ENCODE measurements around the gene PYGO2.
"Not testable (repeated sequence)": the region's sequence is repeated elsewhere in the genome, so short reads cannot be mapped to it uniquely, and the experiment has no call there.

PYGO2 gene

DNA sequence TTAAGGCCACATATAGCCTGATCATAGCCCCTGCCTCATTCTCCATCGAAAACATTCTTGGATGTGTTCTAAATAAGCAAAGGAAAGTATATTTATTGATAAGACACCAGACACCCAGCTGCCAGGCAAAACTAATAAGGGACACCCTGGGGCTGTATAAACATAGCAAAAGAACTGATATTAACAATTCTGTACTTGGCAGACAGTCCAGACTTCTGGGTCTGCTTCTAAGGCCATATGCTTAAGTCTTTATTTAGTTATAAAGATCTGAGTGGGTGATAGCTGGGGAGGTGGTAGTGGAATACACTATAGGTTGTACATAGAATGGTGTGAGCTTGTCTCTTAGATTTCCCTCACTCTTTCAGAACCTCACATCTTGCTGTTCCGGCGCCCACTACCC lies 16.8 kb upstream of the PYGO2 start:
- DNase-seq, result no peak

DNA sequence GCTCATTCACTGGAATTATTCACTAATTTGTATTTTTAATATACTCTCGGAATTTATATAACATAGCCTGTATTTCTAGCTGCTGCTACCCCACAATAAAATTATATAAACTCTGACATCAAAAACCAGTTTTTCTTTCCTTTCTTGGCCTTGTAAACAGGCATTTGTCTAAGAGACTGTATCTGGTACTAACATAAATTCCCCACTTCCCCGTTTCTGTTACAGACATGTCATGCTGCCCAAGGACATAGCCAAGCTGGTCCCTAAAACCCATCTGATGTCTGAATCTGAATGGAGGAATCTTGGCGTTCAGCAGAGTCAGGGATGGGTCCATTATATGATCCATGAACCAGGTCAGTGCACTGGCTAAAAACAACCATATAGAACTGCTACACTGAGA lies 16.2 kb upstream of the PYGO2 start:
- not testable (repeated sequence) for DNase-seq

DNA sequence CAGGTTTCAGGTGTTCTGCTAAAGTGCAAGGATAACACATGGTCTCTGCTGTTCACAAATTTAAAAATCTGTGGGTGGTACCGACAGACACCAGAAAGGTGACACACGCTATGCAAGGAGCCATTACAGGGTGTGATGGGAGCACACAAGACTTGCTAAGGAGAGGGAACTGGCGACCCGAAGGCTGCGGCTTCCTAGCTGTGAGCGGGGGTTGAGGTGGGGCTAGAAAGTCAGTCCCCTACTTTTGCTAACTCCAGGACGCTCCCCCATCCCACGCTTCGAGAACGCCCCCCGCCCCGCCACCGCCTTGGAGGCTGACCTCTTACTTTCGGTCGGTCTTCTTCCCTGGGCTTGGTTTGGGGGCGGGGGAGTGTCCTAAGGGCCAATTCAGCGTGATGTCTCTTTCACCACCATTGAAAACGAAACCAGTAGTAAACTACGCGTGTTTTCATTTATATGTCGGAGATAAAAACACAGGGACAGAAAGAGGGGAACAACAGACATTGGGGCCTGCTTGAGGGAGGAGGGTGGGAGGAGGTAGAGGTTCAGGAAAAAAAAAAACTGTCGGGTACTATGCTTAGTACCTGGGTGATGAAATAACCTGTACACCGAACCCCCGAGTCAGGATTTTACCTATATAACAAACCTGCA lies 14.0 kb upstream of the PYGO2 start:
- DNase-seq, result no peak

DNA sequence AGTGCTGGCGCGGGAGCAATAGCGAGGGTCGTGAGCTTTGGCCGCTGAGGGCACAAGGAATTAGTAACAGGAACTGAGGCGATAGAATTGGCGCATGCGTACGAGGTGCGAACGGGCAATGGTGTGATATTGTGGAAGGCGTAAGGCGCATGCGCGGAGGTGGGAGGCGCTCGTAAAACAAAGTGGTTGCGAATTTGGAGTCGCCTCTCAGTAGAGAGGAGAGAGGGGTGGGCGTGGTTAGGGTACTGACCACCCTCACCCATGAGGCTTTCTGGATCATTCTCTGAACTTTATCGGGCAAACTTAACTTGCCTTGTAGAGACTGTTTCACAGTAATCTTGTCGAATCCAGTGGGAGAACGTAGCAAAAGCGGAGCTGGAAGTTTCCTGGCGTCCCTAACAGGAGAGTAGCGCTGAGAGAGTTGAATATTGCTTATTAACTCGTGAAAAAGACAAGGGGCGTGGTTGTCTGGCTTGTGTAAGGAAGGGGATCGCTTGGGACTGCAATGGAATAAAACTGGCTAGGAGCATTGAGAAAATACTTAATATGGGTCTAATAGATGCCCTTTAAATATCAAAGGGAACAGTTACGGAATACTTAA lies 13.3 kb upstream of the PYGO2 start:
- DNase-seq, result peak; percentile 92

DNA sequence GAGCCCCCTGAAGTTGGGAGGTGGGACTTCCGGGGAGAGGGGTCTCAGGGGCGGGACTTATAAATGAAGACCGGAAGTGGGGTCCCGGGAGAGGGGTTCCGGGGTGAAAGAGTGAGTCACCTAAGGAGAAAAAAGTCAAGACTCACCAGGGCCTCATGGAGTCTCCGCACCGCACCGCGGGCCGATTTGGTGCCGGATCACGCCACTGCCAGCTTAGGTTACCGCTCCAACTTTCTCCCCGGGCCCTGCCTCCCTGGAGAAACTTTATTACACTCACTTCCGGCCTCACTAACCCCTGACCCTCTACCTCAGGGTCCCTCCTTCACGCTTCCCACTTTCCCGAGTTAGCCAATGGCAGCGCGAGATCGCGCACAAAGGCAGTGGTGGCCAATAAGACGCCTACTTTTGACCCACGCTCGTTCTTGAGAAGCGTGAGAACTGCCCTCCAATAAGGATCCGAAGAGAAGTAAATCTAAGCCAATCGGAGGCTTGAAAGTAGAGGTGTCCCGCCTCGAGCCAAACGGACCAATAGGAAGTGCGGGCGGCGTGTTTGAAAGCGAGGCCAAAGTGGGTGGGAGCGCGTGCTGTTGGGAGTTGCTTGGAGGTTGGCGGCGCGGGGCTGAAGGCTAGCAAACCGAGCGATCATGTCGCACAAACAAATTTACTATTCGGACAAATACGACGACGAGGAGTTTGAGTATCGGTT lies 12.7 kb upstream of the PYGO2 start, which contains the start of gene CKS1B:
TSS of gene CKS1B (plus strand) at position 580 of the 706 bp plus-strand sequence. CDS start at position 645, 65 bp downstream.
- peak; percentile 95 for DNase-seq

DNA sequence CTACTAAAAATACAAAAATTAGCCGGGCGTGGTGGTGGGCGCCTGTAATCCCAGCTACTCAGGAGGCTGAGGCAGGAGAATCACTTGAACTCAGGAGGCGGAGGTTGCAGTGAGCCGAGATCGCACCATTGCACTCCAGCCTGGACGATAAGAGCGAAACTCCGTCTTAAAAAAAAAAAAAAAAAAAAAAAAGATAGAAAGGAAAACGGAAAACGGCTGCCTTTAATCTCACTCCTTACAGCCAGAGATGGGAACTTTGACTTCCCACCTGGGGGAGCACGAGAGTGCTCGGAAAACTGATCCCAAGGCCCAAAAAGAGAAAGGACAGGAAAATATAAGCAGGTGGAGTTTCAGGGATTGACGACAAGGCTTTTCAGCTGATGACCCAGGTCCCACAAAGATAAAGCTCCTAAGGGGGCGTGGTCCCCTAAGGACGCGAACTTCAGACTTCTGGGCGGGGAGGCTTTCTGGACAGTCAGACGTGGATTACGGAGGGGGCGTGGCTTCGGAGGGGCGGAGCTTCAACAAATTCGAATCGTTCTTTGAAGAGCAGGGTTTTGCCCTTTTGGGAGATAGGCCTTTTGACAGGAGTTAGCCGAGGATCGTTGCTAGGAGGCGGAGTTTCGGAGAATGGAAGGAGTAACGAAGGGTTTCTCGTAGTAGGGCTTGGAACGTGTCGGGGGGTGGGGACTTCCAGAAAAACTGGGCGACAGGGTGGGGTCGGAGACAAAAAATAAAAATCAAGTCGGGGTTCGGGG lies 11.9 kb upstream of the PYGO2 start:
- peak; percentile 85 for DNase-seq

DNA sequence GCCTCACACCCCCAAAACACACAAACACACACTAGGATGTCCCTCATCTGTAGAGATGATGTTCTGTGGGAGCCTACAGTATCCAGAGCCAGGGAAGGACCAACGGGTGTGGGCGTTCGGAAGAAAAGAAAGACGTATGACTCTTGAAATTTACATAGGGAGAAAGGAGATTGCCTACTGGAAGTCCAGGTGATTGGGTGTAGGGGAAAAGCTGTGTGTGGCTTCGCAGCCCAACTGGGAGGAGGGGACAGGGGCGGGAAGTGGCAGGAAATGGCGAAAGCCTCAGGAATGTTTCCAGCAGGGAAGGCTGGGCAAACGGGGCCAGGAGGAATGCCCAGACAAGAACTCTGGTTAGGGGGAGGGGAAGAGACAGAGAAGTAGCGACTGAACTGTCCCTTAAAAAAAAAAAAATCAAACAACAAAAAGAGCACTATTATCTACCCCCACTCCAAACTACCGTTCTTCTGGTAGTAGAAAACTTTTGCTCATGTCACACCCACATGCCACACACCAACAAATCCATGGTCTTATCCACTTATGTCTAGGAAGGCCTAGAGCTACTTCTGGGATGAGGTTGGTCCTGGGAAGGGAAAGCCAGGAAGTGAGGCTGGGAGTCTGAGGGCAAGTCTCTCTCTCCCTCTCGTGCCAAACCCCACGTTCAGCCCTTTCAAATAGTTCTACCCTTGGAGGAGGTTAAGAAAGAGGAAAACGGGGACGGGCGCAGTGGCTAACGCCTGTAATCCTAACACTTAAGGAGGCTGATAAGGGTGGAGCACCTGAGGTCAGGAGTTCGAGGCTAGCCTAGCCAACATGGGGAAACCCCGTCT lies 11.1 kb upstream of the PYGO2 start:
- no peak for DNase-seq

DNA sequence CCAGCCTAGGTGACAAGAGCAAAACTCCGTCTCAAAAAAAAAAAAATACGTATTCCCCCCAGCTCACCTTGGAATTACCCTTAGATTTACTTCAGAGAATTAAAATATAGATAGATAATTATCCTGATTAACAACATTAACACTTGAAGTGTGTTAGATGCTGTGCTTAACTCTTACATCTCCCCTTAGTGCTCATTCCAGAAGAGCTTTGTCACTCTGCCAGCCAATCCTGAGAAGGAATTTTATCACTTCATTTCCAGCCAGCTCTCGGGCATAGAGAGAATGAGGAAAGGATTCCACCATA lies 10.6 kb upstream of the PYGO2 start:
- DNase-seq, result no peak

DNA sequence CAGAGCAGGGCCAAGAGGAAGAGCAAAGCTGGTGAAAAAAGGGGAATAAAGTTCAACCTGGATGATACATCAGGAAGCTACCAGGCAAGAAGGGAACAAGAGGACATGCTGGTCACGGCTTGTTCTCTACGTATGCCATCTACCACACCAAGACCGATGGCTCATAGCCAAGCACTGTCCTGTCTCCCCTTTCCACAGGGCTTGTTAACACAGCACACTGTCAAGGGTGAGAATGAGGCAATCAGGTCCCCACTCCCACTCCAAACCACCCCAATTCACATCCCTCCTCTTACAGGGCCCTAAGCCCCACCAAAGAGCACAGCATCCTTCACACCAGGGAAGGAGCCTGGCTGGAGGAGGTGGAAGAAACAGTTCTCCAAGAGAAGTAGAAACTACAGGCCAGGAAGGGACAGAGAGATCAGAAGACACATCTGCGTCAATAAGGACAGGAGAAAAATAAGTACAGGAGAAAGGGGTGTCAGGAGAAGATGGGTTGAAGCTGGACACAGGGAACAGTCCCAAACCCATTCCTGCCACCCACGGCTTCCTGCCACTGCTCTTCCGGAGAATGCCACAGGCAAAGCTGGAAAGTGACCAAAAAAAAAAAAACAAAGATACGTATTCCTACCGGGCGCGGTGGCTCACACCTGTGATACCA lies 9.9 kb upstream of the PYGO2 start:
- DNase-seq, result no peak

DNA sequence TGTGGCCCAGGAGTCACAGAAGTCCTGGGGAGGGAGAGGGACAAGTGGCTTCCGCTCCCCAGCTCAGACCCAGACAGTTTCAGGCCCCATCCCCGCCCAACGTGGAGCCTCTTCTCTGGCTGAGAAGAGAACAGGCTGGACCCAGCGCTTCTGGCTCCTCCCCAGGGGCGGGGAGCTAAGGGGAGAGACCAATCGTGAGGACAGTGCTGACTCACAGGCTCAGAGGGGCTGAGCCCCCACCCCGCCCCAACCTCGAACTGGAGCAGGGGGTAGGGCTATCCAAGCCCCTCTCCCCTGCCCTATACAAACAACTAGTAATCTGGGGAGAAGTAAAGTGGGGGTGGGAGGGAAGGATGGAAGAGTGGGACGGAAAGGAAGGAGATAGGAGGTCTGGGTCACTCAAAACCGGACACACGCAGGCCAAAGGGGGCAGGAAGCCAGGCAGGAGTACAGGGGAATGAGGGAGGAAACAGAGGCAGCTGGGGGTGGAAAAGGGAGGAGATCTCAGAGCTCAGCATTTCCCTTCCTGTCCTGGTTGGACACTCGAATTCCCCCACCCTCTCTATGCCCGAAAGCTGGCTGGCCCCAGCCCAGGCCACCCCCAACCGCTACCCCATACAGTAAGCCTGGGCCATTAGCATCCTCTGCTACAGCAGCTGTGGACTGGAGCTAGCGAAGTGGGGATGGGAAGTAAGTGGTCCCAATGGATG lies 9.2 kb upstream of the PYGO2 start, which contains the start of gene SHC1:
TSS of gene SHC1 (minus strand) at position 117 of the 710 bp plus-strand sequence. CDS start 221 bp downstream, outside the sequence.
- no peak for DNase-seq

DNA sequence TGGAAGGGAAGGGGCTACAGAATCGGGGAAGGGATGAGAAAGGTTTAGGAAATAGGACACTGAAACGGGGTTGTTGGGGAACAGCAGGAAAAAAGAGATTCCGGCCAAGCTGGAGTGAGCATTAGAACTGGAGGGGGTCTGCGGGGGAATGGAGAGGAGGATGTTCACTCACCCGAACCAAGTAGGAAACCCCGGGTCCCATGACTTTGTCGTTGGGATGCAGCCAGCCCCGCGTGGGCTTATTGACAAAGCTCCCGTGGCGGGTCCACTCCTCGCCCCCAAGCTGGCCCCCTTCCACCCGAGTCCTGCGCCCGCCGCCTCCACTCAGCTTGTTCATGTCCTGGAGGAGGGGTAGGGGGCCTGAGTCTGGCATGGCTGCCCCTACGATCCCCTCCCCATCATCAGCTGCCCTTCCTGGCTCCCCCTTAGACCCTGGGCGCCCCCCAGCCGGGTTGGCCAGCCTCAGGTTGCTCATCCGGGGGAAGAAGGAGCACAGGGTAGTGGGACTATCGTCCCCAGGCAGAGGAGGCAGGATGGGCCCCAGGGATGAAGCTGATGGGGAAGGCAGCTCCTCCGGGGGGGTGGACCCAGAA lies 8.4 kb upstream of the PYGO2 start:
- DNase-seq, result no peak

DNA sequence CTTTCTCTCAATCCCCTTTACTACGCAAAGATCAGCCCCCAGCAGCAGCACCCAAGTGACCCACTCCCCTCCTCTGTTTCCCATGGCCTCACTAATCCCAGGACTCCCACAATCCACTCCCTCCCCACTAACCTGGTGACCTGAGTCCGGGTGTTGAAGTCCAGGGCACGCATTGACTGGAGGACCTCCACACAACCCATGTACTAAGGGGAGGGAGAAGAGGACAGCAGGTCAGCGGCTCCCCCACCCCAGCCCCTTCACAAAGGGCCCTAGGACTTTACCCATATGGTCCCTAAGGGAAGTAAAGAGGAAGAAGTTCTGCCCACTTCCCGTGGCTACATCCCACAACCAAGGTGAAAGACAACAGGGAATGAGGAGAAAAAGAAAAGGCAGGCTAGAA lies 7.7 kb upstream of the PYGO2 start:
- DNase-seq, result no peak

DNA sequence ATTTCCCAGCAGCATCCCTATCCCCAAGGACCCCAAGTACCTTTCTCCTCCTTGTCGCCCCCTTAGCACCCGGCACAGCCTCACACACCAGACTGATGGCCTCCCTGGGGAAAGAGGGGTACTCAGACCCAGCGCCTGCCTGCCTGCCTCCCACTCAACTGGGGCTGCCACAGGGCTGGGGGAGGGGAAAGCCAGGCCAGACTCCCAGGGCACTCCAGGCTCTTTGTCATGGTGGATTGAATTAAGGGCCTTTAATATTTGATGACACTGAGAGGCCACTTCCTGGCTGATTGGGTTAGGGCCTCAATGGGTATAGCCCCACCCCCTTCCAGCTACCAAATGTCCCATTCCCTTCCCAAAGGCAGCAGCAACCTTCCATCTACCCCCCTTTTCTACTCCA lies 7.1 kb upstream of the PYGO2 start:
- no peak for DNase-seq

DNA sequence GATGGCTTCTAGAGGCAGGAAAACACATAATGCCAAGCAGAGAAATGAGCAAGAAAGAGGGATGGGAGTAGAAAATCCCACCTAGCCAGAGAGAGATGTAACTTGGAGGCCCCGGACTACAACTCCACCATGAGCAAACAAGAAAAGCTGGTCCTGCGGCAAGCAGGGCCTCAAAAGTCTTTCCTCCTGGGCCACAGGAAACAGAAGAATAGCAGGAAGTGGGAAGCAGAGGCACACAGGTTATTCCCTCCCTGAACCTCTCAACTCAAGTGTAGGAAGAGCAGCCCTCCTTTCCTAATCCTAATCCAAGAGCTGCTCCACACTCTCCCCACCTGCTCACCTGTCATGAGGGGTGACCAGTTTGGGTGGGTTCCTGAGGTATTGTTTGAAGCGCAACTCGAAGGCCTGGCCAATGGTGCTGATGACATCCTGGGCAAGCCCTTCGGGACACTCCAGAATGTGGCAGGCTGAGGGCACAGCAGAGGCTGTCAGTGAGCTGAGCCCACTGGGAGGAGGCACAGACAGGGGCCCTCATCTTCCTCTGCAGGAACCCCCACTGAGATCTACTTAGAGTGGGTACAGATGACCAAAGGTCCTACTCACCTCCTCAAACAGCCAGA lies 5.9 kb upstream of the PYGO2 start:
- no peak for DNase-seq

DNA sequence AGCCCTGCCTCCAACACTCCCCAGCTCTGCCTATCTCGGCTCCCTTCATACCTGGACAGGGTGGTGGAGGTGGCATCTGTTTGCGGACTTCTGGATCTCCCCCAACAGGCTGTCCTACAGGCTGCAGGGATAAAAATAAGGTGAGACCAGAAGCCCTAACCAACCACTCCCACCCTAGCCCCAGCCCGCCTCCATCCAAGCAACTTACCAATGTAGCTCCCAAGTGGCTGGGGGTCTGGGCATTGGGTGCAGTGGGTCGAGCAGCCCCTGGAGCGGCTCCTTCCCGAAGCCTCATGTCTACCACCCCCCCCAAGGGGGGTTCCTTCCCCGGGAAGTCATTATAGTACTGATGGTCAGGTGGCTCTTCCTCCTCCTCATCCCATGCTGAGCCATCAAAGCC lies 4.5 kb upstream of the PYGO2 start:
- DNase-seq, result no peak

DNA sequence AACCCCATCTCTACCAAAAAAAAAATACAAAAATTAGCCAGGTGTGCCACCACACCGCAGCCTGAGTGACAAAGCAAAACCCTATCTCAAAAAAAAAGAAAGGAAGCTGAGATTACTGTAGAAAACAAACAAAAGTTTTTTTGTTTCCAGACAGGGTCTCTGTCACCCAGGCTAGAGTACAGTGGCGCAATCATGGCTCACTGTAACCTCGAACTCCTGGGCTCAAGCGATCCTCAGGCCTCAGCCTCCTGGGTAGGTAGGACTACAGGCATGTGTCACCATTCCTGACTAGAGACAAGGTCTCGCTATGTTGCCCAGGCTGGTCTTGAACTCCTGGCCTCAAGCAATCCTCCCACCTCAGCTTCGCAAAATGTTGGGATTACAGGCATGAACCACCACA lies 2.8 kb upstream of the PYGO2 start:
- no peak for DNase-seq

DNA sequence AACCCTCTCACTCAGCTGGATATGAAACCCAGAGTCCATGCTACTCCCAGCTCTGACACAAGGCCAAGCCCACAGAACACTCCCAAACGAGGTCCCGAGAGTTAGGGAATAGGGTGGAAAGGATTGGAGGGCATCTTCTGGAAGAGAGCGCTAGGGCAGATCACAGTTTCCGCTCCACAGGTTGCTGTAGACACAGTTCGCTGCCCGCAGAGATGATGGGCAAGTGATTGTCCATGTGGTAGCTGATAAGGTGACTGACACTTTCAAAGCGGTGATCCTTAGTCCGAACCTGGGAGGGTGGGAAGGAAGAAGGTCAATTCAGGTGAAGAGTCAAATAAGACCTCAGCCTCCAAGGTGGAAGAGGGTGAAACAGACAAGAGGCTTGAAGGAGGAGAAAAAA lies 2.1 kb upstream of the PYGO2 start:
- no peak for DNase-seq

DNA sequence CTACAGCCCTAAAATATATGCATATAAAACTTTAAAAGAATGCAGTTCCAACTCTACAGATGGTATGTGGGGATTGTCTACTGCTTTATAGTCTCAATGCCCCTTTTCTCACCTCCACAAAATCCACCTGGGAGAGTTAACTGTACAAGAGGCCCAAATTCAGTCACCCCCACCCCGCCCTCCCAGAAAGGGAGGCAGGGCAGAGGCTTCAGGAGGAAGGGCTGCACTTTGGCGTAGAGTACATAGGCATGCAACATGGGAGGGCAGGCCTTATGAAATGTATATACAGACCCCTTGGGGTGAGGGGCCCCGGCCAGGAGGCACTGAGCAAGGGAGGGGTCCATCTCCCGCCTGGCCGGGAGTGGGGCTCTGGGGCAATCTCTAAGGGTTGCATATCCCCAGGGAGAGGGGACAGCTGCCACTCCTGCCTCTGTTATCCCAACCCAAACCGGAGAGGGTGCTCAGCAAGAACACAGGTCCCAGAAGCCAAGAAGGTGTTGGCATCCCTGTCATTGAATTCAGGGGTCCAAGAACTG lies 1.3 kb upstream of the PYGO2 start:
- no peak for DNase-seq

DNA sequence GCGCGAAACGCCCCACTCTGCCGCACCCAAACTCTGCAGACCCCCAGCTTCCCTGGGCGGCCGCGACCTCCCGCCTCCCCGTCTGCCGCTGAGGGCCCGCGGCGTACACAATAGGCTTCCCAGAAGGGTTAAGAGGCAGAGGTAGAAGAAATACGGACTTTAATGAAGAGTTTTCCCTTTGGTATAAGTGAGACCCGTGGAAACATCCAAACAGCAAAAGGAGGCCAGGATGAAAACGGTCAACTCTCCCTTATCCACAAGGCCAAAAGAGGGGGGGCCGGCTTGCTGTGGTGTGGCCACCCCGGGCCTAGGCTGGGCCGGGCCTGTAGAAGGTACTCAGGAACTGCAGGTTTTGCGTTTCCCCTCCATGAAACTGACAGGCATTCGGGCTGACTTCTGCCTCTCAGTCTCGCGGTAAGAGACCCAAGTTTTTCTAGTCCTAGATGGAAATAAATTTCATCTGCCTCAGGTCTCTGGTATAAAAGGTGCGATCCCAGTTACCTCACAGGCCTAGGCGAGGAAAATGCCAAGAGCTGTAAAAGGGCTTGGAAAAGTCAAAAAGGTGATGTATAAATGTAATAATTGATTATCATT lies 671 bp upstream of the PYGO2 start:
- DNase-seq, result no peak
